ENCODE measurements around the gene OSBPL7.

The OSBPL7 gene

DNA sequence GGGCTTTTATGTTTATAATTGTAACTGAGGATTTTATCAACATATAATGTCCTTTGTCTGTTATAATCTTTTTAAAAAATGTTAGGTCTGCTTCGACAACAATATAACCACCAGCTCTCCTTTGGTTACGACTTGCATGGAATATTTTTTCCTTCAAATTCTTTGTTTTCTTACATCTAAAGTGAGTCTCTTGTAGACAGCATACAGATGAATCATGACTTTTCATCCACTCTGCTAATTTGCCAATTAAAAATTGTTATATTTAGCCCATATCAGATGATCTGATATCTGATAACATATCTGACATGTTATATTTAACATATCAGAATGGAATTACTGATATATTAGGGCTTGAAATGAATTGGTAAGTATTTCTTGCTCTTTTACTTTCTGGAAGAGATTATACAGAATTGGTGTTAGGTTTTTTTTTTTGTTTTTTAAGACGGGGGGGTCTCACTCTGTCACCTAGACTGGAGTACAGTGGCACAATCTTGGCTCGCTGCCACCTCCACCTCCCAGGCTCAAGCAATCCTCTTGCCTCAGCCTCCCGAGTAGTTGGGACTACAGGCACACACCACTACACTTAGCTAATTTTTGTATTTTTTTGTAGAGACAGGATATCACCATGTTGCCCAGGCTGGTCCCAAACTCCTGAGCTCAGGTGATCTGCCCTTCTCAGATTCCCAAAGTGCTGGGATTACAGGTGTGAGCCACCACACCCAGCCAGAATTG is 61.0 kb downstream of the OSBPL7 start:
- no peak for DNase-seq

DNA sequence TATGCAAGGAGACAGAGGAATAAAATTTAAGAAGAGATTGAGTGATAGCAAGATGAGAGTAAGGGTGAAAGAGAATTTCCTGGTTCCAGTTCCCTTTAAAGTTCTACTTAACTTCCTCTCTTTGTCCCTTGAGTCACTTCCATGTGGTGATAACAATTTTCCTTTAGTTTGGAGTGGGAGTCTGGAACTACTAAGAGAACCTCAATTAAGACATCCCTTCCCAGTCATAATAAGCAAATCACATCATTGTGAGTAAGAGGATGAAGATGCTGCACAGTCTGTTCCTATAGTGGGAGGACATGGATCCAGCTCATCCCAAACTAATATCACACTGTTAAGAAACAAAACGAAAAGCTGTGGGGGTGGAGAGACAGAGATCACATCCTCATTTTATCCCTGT is 64.2 kb downstream of the OSBPL7 start:
- DNase-seq = peak; percentile 72 to 91 (median 84)
